ENCODE results near the gene DIAPH2. TPM values are rescaled to one million over a fixed set of nuclear protein-coding genes. Genes with fewer than 3 reads are reported as not detected.

The DIAPH2 gene
- total and polyA plus RNA-seq, 2 of the 13 experiments (the other 11 are each of a cell fraction or from before 2014, with no cell fraction given), result 2.1 to 8.5 TPM

DNA sequence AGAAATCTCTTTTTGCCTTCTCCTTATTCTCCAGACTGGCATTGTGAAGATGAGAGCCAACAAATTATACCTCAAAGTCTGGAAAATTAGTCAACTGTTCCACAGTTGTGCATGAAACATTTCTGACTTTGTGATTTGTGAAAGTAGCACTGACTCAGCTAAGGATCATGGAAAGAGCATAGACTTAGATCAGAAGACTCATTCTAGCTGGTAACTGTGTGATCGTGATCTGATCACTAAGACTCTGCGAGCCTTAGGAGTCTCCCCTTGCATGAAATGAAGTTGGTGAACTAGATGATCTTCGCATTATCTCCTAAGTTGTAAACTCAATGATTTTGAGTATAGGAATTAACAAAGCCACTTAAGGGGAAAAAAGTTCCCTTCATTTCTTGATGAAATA lies 867.2 kb downstream of the DIAPH2 start:
- in situ Hi-C loops (cut with HindIII; ENCODE audit: extremely low pct_ligation_motif_present, low pct_unique_long_range_greater_than_20kb), result no loop called here
- no peaks in the 10 kb centered on the region for H4K20me1 ChIP-seq (ENCODE audit: insufficient read depth, low read length)
- no TSS peak for BruUV-seq (replicated peaks)

More for the DNA sequence above, 867.2 kb downstream of the DIAPH2 start:
- H3K27me3 ChIP-seq (ENCODE audit: control insufficient read depth in 1 of 2, insufficient read depth in 2 of 2, low read length in 2 of 2), result no peaks in the 10 kb centered on the region
- ATAC-seq (no peak), FAIRE-seq (no peak), DNase-seq (ENCODE audit: low spot score) (no peak)
- 0 out of 2 replicates have a peak, but pooled peaks cover 6% of the 10 kb centered on the region for H3K4me1 ChIP-seq (ENCODE audit: insufficient read depth, low read length)
- no peak for TF ChIP-seq ZBTB20 (CRISPR knock-in tag; IDR thresholded peaks at IDR 0.05; ENCODE audit: borderline replicate concordance, low read depth)
- TF ChIP-seq BRD4 (CRISPR knock-in tag; IDR thresholded peaks at IDR 0.05), result no peak
- TF ChIP-seq, protein P1, sequence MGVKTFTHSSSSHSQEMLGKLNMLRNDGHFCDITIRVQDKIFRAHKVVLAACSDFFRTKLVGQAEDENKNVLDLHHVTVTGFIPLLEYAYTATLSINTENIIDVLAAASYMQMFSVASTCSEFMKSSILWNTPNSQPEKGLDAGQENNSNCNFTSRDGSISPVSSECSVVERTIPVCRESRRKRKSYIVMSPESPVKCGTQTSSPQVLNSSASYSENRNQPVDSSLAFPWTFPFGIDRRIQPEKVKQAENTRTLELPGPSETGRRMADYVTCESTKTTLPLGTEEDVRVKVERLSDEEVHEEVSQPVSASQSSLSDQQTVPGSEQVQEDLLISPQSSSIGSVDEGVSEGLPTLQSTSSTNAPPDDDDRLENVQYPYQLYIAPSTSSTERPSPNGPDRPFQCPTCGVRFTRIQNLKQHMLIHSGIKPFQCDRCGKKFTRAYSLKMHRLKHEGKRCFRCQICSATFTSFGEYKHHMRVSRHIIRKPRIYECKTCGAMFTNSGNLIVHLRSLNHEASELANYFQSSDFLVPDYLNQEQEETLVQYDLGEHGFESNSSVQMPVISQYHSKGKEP (CRISPR knock-in tag; IDR thresholded peaks at IDR 0.05), result no peak
- no peak for TF ChIP-seq PTBP1 (IDR thresholded peaks at IDR 0.05; ENCODE audit: low read depth, low read length, poor library complexity, severe bottlenecking)
- TF ChIP-seq MYNN (CRISPR knock-in tag; IDR thresholded peaks at IDR 0.05; ENCODE audit: low read depth), result no peak
- no peak for TF ChIP-seq NR1H2 (CRISPR knock-in tag; IDR thresholded peaks at IDR 0.05; ENCODE audit: borderline replicate concordance, low read depth)
- TF ChIP-seq MYC (CRISPR knock-in tag; IDR thresholded peaks at IDR 0.05; ENCODE audit: borderline replicate concordance), result no peak
- no peak for TF ChIP-seq SIN3A (IDR thresholded peaks at IDR 0.05; ENCODE audit: borderline replicate concordance, low read depth, low read length)
- TF ChIP-seq DPF2 (CRISPR knock-in tag; IDR thresholded peaks at IDR 0.05; ENCODE audit: borderline replicate concordance, low read depth), result no peak
- TF ChIP-seq, protein P2, sequence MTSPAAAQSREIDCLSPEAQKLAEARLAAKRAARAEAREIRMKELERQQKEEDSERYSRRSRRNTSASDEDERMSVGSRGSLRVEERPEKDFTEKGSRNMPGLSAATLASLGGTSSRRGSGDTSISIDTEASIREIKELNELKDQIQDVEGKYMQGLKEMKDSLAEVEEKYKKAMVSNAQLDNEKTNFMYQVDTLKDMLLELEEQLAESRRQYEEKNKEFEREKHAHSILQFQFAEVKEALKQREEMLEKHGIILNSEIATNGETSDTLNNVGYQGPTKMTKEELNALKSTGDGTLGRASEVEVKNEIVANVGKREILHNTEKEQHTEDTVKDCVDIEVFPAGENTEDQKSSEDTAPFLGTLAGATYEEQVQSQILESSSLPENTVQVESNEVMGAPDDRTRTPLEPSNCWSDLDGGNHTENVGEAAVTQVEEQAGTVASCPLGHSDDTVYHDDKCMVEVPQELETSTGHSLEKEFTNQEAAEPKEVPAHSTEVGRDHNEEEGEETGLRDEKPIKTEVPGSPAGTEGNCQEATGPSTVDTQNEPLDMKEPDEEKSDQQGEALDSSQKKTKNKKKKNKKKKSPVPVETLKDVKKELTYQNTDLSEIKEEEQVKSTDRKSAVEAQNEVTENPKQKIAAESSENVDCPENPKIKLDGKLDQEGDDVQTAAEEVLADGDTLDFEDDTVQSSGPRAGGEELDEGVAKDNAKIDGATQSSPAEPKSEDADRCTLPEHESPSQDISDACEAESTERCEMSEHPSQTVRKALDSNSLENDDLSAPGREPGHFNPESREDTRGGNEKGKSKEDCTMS (CRISPR knock-in tag; conservative IDR thresholded peaks at IDR 0.05), result no peak
- TF ChIP-seq THAP11 (CRISPR knock-in tag; IDR thresholded peaks at IDR 0.05), result no peak
- no peak for TF ChIP-seq SATB2 (CRISPR knock-in tag; IDR thresholded peaks at IDR 0.05)
- no peak for TF ChIP-seq PAF1 (CRISPR knock-in tag; IDR thresholded peaks at IDR 0.05)
- no peak for TF ChIP-seq KDM1A (CRISPR knock-in tag; IDR thresholded peaks at IDR 0.05)
- TF ChIP-seq, protein P3, sequence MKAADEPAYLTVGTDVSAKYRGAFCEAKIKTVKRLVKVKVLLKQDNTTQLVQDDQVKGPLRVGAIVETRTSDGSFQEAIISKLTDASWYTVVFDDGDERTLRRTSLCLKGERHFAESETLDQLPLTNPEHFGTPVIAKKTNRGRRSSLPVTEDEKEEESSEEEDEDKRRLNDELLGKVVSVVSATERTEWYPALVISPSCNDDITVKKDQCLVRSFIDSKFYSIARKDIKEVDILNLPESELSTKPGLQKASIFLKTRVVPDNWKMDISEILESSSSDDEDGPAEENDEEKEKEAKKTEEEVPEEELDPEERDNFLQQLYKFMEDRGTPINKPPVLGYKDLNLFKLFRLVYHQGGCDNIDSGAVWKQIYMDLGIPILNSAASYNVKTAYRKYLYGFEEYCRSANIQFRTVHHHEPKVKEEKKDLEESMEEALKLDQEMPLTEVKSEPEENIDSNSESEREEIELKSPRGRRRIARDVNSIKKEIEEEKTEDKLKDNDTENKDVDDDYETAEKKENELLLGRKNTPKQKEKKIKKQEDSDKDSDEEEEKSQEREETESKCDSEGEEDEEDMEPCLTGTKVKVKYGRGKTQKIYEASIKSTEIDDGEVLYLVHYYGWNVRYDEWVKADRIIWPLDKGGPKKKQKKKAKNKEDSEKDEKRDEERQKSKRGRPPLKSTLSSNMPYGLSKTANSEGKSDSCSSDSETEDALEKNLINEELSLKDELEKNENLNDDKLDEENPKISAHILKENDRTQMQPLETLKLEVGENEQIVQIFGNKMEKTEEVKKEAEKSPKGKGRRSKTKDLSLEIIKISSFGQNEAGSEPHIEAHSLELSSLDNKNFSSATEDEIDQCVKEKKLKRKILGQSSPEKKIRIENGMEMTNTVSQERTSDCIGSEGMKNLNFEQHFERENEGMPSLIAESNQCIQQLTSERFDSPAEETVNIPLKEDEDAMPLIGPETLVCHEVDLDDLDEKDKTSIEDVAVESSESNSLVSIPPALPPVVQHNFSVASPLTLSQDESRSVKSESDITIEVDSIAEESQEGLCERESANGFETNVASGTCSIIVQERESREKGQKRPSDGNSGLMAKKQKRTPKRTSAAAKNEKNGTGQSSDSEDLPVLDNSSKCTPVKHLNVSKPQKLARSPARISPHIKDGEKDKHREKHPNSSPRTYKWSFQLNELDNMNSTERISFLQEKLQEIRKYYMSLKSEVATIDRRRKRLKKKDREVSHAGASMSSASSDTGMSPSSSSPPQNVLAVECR (CRISPR knock-in tag; IDR thresholded peaks at IDR 0.05; ENCODE audit: borderline replicate concordance), result no peak
- TF ChIP-seq MIER2 (CRISPR knock-in tag; IDR thresholded peaks at IDR 0.05), result no peak
- TF ChIP-seq DMAP1 (CRISPR knock-in tag; IDR thresholded peaks at IDR 0.05), result no peak
- H3K4me3 ChIP-seq (replicated peaks in 1 of 3; ENCODE audit: insufficient read depth in 1 of 3, low read depth in 2 of 3, low read length in 3 of 3), result no peak overlapping the region
- ChIA-PET POLR2A (no interaction called here), CTCF (ENCODE audit: low intra/inter-chr PET ratio, low total read pairs) (no interaction called here)
- WGBS (ENCODE audit: low lambda C conversion rate), result 81% methylated on average over 3 of the region's 3 CpGs
- no peak overlapping the region for H3K4me2 ChIP-seq (ENCODE audit: low read depth, low read length)
- H3K79me2 ChIP-seq (ENCODE audit: insufficient read depth, low read length), result no peaks in the 10 kb centered on the region
- H3K36me3 ChIP-seq (replicated peaks in 1 of 2; ENCODE audit: control insufficient read depth in 1 of 2, insufficient read depth in 2 of 2, low read length in 2 of 2), result no peaks in the 10 kb centered on the region
- H3K9ac ChIP-seq (ENCODE audit: insufficient read depth, low read depth, low read length), result no peak overlapping the region
- H3K9me3 ChIP-seq (ENCODE audit: low read length), result no peaks in the 10 kb centered on the region
- H2AFZ ChIP-seq (ENCODE audit: low read length), result no peak overlapping the region
- no peak overlapping the region for H3K27ac ChIP-seq (ENCODE audit: extremely low read length, insufficient read depth, low read length)
- intact Hi-C loops (cut with micrococcal nuclease; ENCODE audit: unreplicated experiment), result no loop called here

All from HepG2 (cell line).